PC-3 (cell line): ENCODE data around the gene CDK19. TPM values are rescaled to one million over a fixed set of nuclear protein-coding genes. Genes with fewer than 3 reads are reported as not detected.

Source experiments
- ATAC-seq: fragments of 200-7000 bp; cut with Tn5 transposase; 2 replicates; pipeline ENCODE4 v1.9.1; 2020; ENCODE audit warnings: mild to moderate bottlenecking, moderate library complexity
- BruUV-seq: library from RNA; stranded (reverse); fragments of 400-500 nt; replicated peaks from 2 replicates; lab custom pipeline; 2021; lab: Mats Ljungman, UMichigan
- CTCF ChIA-PET: fragments of 300-600 bp; sonication (Branson Sonifier 250); formaldehyde crosslinking; loops from one replicate; lab custom pipeline; 2022; ENCODE audit warnings: antibody characterized with exemption; lab: Charles Lee
- POLR2A ChIA-PET: fragments of 300-600 bp; sonication (Branson Sonifier 250); formaldehyde crosslinking; loops from one replicate; lab custom pipeline; 2022; ENCODE audit warnings: antibody characterized with exemption; ENCODE audit not compliant: unreplicated experiment; lab: Charles Lee
- DNase-seq: peaks from one replicate; pipeline ENCODE4 v3.0.0-alpha.2; 2015
- H2AFZ ChIP-seq: fragments of 300-600 bp; sonication (generic); 2 replicates; pipeline ENCODE4 v1.6.0; 2016; ENCODE audit warnings: antibody characterized with exemption, low read length
- H3F3A ChIP-seq: fragments of 300-600 bp; sonication (generic); one replicate; pipeline ENCODE4 v1.6.0; 2017; ENCODE audit warnings: antibody characterized with exemption, low read length, control low read depth, mild to moderate bottlenecking; ENCODE audit not compliant: unreplicated experiment
- H3K27ac ChIP-seq: fragments of 300-600 bp; sonication (generic); 2 replicates; pipeline ENCODE4 v1.5.1; 2016; ENCODE audit warnings: mild to moderate bottlenecking, low read length
- H3K27me3 ChIP-seq: fragments of 300-600 bp; sonication (generic); 2 replicates; pipeline ENCODE4 v1.6.1; 2016; ENCODE audit warnings: low read length, mixed read lengths
- H3K36me3 ChIP-seq: fragments of 300-600 bp; sonication (generic); 2 replicates; pipeline ENCODE4 v1.6.1; 2016; ENCODE audit warnings: low read depth, mixed run types, low read length, mixed read lengths
- H3K4me1 ChIP-seq: fragments of 300-600 bp; sonication (generic); 2 replicates; pipeline ENCODE4 v1.5.1; 2016; ENCODE audit warnings: low read length; ENCODE audit not compliant: insufficient read depth
- H3K4me2 ChIP-seq: fragments of 300-600 bp; sonication (generic); 2 replicates; pipeline ENCODE4 v1.6.0; 2016; ENCODE audit warnings: low read length
- H3K4me3 ChIP-seq: fragments of 300-600 bp; sonication (generic); 2 replicates; pipeline ENCODE4 v1.5.1; 2016; ENCODE audit warnings: mild to moderate bottlenecking, low read length, mixed read lengths
- H3K79me2 ChIP-seq: fragments of 300-600 bp; sonication (generic); 2 replicates; pipeline ENCODE4 v1.6.1; 2017; ENCODE audit warnings: low read length, mixed read lengths
- H3K9ac ChIP-seq: fragments of 300-600 bp; sonication (generic); 2 replicates; pipeline ENCODE4 v1.6.0; 2016; ENCODE audit warnings: mild to moderate bottlenecking, low read length
- H3K9me2 ChIP-seq: fragments of 300-600 bp; sonication (generic); replicated peaks from 2 replicates; pipeline ENCODE4 v1.6.1; 2016; ENCODE audit warnings: mixed run types, low read length, mixed read lengths
- H3K9me3 ChIP-seq: fragments of 300-600 bp; sonication (generic); 2 replicates; pipeline ENCODE4 v1.6.1; 2016; ENCODE audit warnings: low read length, mixed read lengths
- H4K20me1 ChIP-seq: fragments of 300-600 bp; sonication (generic); 2 replicates; pipeline ENCODE4 v1.6.1; 2016; ENCODE audit warnings: low read length, mixed read lengths
- EZH2 ChIP-seq: fragments of 300-600 bp; sonication (generic); IDR thresholded peaks from one replicate; pipeline ENCODE4 v1.6.1; 2017; ENCODE audit warnings: antibody characterized with exemption, mild to moderate bottlenecking, low read length; ENCODE audit not compliant: unreplicated experiment
- EZH2phosphoT487 ChIP-seq: fragments of 300-600 bp; sonication (generic); IDR thresholded peaks from 2 replicates; pipeline ENCODE4 v1.6.1; 2018; ENCODE audit warnings: mild to moderate bottlenecking, antibody characterized with exemption, low read length, borderline replicate concordance
- intact Hi-C: fragments of 100-400 bp; cut with micrococcal nuclease; formaldehyde crosslinking; loops from 2 replicates; pipeline ENCODE4 v1.9.0; 2023
- total RNA-seq: library from RNA; depleted of rRNA; stranded (reverse); fragments of >200 nt; gene quantifications from 2 replicates; pipeline ENCODE4 v1.2.3, GENCODE V29; 2014
- TF ChIP-seq, protein P1 (sequence below): fragments of 300-600 bp; sonication (generic); conservative IDR thresholded peaks from 2 replicates; pipeline ENCODE4 v1.5.1; 2017; ENCODE audit warnings: antibody characterized with exemption, low read depth, mild to moderate bottlenecking, low read length

CDK19 gene
- total RNA-seq, 1 experiment from 2014 or later, result 4.2 TPM

GRCh38 chr6:110786271-110786670, 29.0 kb downstream of the CDK19 start:
- no peak for DNase-seq
- Histone ChIP-seq H3K79me2 (no peaks in the 10 kb centered on the region), H3K36me3 (0 out of 2 replicates have a peak, but pooled peaks cover 5% of the 10 kb centered on the region), H3K27me3 (no peaks in the 10 kb centered on the region), H3K4me3 (no peak overlapping the region), H3K9me3 (no peaks in the 10 kb centered on the region), H3K27ac (no peak overlapping the region), H4K20me1 (no peaks in the 10 kb centered on the region), H3F3A (no peaks in the 10 kb centered on the region), H2AFZ (no peak overlapping the region), H3K4me2 (no peak overlapping the region), H3K9ac (no peak overlapping the region), H3K4me1 (no peaks in the 10 kb centered on the region), H3K9me2 (no peaks in the 10 kb centered on the region)
- no TSS peak for BruUV-seq
- intact Hi-C loops, result no loop called here
- ATAC-seq, result no peak
- ChIA-PET POLR2A (no interaction called here), CTCF (no interaction called here)
- TF ChIP-seq EZH2phosphoT487, result no peak
- TF ChIP-seq, protein P1, sequence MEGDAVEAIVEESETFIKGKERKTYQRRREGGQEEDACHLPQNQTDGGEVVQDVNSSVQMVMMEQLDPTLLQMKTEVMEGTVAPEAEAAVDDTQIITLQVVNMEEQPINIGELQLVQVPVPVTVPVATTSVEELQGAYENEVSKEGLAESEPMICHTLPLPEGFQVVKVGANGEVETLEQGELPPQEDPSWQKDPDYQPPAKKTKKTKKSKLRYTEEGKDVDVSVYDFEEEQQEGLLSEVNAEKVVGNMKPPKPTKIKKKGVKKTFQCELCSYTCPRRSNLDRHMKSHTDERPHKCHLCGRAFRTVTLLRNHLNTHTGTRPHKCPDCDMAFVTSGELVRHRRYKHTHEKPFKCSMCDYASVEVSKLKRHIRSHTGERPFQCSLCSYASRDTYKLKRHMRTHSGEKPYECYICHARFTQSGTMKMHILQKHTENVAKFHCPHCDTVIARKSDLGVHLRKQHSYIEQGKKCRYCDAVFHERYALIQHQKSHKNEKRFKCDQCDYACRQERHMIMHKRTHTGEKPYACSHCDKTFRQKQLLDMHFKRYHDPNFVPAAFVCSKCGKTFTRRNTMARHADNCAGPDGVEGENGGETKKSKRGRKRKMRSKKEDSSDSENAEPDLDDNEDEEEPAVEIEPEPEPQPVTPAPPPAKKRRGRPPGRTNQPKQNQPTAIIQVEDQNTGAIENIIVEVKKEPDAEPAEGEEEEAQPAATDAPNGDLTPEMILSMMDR, result no peak
- TF ChIP-seq EZH2, result no peak

DNA sequence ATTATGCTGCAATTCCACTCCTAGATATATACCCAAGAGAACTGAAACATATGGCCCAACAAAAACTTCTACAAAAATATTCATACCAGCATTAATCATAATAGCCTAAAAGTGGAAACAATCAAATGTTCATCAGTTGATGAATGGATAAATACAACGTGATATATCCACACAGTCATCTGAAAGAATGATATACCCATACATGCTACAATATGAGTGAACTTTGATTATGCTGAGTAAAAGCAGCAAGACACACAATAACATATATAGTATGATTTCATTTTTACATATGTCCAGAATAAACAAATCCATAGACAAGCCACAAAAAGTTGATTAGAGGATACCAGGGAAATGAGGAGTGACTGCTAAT, 30.7 kb downstream of the CDK19 start:
- Histone ChIP-seq H2AFZ (no peak overlapping the region), H3K4me2 (no peak overlapping the region), H3K9ac (no peak overlapping the region), H3K4me3 (no peak overlapping the region), H3F3A (no peaks in the 10 kb centered on the region), H3K27ac (no peak overlapping the region), H3K79me2 (no peaks in the 10 kb centered on the region), H3K4me1 (no peaks in the 10 kb centered on the region), H3K27me3 (no peaks in the 10 kb centered on the region), H4K20me1 (no peaks in the 10 kb centered on the region), H3K36me3 (0 out of 2 replicates have a peak, but pooled peaks cover 5% of the 10 kb centered on the region), H3K9me3 (no peaks in the 10 kb centered on the region), H3K9me2 (no peaks in the 10 kb centered on the region)
- CTCF ChIA-PET, result no interaction called here
- DNase-seq (no peak), ATAC-seq (no peak)
- no TSS peak for BruUV-seq
- TF ChIP-seq, protein P1, result no peak
- TF ChIP-seq EZH2, result no peak
- TF ChIP-seq EZH2phosphoT487, result no peak
- POLR2A ChIA-PET, result no interaction called here
- intact Hi-C loops, result no loop called here

- intact Hi-C loops, result no loop called here
- POLR2A ChIA-PET, result no interaction called here
Measured at GRCh38 chr6:110781522-110782214, 33.6 kb downstream of the CDK19 start.

More at GRCh38 chr6:110781522-110782214, 33.6 kb downstream of the CDK19 start:
- ATAC-seq (no peak), DNase-seq (no peak)
- H3K27me3 ChIP-seq, result no peaks in the 10 kb centered on the region
- H3K9me2 ChIP-seq, result no peaks in the 10 kb centered on the region
- no peaks in the 10 kb centered on the region for H4K20me1 ChIP-seq
- no peak overlapping the region for H3K4me3 ChIP-seq
- no peaks in the 10 kb centered on the region for H3K9me3 ChIP-seq
- no peak overlapping the region for H3K4me2 ChIP-seq
- no peak overlapping the region for H2AFZ ChIP-seq
- no peaks in the 10 kb centered on the region for H3K36me3 ChIP-seq
- H3F3A ChIP-seq, result no peaks in the 10 kb centered on the region
- TF ChIP-seq, protein P1, result no peak
- TF ChIP-seq EZH2phosphoT487, result no peak
- no peak for TF ChIP-seq EZH2
- H3K27ac ChIP-seq, result no peak overlapping the region
- no peak overlapping the region for H3K9ac ChIP-seq
- CTCF ChIA-PET, result no interaction called here
- no peaks in the 10 kb centered on the region for H3K4me1 ChIP-seq
- H3K79me2 ChIP-seq, result no peaks in the 10 kb centered on the region
- BruUV-seq, result no TSS peak
